NCI-H2171 (cell line): Measurements from ENCODE around the gene MMGT1.

ENCODE experiments used
- DNase-seq: peaks from one replicate; lab custom pipeline; 2025; lab: John Stamatoyannopoulos, UW

MMGT1 gene

DNA sequence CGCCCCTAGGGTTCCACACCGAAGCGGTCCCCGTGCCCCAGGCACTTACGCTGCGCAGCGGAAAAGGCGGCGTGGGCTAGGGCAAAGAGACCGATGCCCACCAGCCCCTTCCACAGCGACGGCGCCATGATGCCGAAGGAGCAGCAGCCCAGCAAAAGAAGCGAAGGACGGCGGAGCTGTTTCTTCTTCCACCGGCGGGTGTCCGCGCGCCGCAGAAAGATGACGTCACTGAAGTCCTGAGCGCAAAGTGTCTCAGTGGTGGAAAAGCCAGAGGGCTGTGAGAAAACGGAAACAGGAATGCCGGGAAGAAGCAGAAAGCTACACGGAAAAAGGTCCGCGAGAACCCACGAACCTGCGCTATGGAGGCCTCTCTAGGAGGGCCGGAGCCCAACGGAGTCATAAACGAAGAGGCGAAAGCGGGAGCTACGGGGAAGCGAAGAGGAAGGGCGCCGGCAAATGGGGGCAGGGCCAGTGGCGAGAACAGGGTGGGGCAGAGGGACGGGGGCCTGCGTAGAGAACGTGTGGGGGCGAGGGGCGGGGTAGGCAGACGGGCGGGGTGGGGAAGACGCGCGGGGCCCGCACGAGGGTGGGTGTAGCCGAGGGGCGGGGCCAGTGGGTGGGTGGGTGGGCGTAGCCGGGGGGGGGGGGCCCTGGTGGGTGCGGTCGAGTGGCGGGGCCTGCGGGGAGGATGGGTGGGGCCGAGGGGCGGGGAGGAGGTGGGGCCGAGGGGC lies at the start of gene MMGT1:
Gene MMGT1 (minus strand): TSS at position 441 of the 731 bp plus-strand sequence. CDS start 313 bp downstream, at position 128.
- DNase-seq: peak; percentile 72

DNA sequence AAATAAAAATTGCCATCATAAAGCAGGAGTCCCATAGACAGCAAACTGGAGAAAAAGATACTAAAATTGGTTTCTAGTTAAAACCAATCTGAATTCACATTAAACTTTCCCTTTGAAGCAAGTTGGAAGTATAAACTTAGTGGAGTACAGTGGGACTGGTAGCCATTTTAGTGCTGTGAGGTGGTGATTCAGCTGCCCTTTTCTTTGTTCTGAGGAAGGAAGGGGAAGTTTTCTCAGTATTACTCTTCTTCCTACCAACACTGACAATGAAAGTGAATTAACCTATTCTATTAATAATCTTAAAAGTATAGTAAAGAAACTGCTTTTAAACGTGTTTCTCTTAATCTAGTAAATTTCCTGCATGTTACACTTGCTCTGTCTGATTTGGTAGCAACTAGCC lies 48.1 kb upstream of the MMGT1 start:
- DNase-seq: no peak

DNA sequence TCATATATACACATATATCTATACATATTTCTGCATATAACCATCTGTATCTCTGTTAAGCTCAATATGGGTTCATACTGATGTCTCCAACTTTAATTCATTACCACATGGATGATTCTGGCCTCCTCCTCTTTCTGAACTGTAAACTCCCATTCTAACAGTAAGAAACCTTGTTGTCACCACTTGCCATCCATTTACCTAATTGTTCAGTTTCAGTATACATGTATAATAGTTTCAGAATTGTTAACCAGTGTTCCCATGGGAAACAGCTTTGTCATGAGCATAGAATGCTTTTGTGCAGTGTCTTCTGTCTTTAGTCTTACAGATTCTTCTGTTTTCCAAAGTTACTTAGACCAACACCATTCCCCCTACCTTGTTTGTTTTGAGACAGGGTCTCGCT lies 47.4 kb upstream of the MMGT1 start:
- no peak for DNase-seq

DNA sequence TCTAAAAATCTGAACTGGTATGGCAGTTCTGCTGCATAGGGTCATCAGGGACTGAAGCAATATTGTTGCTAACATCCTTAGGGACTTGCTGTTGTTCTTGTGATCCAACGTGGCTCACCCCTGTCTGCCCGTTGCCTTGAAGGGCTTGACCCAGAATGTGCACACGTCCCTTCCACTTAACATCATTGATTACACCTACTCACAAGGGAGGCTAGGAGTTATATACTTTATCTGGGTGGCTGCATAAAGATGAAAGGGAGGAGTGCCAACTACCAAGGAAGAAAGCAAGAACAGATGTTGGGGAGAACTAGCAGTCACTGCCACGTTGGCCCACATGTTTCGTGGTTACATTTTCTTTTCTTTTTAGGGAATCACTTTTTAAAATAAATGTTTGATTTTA lies 45.4 kb upstream of the MMGT1 start:
- DNase-seq: no peak

DNA sequence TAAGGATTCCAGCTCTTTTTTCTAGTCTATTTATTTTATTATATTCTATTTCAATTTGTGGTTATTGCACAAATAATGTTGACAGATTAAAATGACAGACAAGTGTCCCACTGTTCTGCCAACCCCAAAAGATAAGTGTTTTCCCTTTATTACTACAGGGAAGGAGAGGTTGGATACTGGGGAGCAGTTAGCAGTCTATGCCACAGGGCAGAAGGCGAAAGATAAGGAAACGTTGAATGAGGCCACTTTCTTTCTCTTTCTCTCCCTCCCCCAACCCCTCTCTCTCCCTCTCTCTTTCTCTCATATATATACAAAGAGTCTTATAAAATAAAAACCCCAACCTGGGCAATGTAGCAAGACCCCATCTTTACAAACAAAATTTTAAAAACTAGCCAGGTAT lies 43.1 kb upstream of the MMGT1 start:
- DNase-seq: no peak

DNA sequence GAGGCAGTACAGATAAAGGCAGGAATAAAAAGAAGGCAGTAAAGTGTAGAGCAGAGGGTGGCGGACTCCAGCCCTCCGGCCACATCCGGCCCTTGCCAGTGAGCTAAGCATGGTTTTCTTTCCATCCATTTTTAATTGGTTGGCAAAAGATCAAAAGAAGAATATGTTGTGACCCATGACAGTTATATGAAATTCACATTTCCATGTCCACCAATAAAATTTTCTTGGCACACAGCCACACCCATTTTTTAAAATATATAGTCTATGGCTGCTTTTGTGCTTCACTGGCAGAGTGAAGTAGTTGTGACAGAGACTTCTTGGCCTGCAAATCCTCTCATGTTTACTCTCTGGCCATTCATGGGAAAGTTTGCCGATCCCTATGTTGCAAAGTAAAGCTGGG lies 41.2 kb upstream of the MMGT1 start:
- DNase-seq: no peak

DNA sequence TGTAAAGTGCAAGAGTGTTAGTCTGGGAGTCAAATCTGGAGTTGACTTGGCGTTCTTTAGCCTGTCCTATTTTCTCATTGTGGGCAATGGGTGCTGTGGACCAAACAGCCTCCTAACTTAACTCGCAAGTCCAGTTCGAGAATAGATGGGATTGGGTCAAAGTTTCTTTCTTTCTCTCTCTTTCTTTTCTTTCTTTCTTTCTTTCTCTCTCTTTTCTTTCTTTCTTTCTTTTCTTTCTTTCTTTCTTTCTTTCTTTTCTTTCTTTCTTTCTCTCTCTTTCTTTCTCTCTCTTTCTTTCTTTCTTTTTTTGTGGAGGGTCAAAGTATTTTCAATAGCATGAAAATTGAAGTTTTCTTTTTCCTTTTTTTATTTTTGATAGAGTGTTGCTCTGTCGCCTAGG lies 14.5 kb upstream of the MMGT1 start:
- DNase-seq: no peak

DNA sequence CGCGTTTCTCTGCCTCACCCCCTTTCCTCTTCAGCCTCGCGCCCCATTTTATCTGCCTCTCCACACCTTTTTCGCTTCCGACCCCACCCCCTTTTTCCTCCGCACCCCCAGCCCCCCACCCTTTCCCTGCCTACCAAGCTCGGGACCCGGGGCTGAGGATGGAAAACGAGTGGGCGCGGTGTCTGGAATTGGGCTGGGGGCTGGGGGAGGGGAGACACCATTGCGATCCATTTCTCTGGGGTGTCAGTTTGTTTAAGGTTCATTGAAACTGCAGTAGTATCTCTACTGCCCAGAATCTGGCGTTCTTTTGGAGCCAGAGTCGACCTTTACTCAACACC lies 12.2 kb upstream of the MMGT1 start:
- no peak for DNase-seq

DNA sequence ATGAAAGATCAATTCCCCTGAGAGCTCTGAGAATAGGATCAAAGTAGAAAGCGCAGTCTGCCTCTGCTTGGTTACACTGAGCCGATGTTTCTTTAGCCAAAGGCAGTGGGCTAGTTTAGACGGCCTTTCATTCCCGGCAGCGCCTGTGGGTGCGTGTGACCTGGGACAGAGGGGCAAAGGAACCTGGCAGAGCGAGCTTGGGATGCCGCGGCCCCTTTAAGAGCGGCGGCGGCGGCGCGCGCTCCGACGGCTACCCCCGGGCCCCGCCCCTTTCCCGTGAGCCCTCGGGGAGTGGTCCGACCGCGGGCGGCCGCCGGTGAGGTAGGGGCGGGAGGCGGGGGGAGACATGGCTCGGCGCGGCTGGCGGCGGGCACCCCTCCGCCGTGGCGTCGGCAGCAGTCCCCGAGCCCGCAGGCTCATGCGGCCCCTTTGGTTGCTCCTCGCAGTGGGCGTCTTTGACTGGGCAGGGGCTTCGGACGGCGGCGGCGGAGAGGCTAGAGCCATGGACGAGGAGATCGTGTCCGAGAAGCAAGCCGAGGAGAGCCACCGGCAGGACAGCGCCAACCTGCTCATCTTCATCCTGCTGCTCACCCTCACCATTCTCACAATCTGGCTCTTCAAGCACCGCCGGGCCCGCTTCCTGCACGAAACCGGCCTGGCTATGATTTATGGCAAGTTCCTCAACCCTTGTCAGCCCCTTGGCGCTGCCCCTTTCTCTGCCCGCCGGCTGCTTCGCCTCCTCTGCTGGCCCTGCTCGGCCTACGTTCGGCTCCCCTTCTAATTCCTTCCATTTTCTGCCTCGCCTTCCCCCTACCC lies 11.6 kb upstream of the MMGT1 start, which contains the start of gene SLC9A6:
Gene SLC9A6 (plus strand): TSS at position 279 of the 816 bp plus-strand sequence. CDS start 224 bp downstream, at position 503.
- DNase-seq: peak; percentile 47

DNA sequence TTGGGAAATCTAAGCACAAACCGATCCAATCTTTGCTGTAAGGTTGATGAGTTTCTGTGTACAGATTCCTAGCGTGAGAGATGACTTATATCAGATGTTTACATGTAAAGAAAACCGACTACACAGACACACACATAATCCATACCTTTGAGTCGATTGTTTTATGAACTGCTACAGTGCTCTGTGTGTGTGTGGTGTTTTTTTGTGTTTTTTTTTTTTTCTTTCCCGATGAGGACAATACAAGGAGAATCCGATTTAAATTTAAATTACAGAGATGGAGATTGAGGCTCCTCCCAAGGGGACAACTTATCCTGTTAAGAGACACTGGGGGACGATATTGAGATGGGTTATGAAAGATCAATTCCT lies 11.0 kb upstream of the MMGT1 start:
- DNase-seq: peak; percentile 18

DNA sequence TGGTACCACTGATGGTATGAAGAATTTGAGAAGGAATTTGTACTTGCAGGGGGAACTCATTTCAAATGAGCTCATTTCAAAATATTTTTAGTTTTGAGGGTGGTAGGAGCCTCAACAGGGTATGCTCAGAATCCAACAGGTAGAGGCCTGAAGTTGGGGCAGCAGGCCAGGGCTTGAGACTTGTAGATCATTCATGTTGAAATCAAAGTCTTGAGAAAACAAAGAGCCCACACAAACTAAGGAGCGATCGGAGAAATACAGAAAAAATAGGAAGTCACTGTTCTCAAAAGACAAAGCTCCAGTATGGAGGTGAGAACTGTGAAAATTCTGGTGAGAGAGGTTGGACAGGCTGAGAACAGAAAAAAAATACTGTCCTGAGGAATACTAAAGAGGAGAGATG lies 10.5 kb upstream of the MMGT1 start:
- no peak for DNase-seq

DNA sequence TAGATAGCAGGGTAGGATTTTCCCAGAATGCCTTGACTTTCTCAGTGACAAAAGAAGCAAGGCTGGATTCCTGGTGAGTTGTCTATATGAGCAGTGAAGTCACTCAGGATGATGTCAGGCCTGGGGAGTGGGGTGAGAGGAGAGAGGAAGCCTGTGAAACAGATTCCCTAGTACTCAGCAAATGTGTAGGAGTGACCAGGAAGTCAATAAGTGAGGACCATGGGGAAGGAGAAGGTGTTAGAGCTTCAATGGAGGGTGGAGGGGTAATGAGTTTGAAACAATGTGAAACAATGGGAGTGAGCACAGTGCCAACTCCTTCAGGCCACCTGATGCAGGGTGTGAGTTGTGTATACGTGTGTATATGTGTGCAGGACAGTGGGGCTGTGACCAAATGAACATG lies 9.1 kb upstream of the MMGT1 start:
- DNase-seq: no peak

DNA sequence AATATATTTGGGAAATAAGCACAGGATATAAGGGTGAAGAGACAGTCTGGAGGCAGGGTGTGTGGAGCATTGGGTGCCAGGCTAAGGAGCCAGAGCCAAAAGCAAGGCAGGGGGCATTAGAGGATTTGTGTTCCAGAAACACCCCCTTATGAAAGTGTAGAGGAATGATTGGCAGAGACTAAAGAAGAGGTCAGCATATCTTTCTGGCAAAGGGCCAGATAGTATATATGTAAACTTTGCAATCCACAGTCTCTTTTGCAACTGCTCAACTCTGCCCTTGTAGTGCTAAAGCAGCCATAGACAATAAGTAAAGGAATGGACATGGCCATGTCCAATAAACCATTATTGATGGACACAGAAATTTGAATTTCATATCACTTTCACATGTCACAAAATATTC lies 7.9 kb upstream of the MMGT1 start:
- no peak for DNase-seq

DNA sequence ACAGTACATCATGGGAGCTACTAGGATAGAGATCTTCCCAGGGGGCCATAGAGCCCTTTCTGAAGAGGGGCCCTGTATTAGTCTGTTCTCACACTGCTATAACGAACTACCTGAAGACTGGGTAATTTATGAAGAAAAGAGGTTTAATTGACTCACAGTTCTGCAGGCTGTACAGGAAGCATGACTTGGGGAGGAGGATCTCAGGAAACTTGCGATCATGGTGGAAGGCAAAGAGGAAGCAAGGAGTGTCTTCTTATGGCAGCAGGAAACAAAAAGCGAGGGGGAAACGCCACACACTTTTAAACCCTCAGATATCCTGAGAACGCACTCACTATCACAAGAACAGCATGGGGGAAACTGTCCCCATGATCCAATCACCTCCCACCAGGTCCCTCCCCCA lies 7.2 kb upstream of the MMGT1 start:
- DNase-seq: no peak

DNA sequence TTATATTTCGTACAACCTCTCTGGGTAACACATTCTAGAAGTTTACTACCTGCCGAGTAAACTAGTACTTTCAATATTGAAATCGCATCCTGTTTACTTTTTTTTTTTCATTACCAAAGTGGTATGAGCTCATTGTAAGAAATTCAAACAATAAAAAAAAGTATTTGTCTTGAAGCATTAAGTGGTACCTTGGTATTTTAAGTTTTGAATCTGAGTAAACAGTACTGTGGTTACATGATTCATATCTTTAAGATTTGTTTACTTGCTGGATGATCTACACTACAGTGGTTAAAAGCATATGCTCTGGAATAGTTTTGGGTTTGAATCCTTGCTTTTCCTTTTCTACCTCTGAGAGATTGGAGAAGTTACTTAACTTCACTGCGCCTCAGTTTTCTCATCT lies 3.8 kb upstream of the MMGT1 start:
- no peak for DNase-seq

DNA sequence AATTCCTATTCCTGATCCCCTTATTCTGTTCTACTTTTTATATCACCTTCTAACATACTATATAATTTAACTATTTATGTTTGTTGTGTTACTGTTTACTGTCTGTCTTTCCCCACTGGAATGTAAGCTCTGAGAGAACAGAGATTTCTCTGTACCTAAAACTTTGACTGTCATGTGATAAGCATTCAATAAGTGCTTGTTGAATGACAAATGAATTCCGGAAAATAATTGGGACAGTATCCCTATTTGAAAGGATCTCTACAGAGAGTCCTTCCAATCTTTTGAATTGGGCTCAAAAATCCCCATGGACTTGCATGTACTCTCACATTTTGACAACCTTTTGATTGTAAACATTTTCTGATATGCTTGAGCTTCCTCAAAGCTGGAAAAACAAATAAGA lies 1.6 kb upstream of the MMGT1 start:
- DNase-seq: no peak

DNA sequence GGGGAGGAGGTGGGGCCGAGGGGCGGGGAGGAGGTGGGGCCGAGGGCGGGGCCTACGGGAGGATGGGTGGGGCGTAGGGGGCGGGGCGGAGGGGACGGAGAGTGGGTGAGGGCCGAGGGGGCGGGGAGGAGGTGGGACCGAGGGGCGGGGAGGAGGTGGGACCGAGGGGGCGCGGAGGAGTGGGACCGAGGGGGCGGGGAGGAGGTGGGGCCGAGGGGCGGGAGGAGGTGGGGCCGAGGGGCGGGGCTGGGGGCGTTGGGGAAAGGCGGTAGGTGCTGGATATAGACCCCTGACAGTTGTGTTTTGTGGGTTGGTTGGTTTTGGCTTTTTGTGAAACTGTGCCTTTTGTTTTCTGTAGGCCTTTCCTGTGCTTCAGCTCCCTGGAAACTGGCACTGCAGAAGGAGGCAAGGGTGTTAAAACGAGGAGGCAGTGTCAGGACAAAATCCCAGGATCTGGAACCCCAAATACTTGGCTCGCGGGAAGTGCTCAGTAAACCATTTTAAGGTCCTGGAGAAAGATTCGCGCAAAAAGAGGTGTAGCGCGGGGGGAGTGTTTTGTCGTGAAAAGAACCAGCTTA lies 580 bp upstream of the MMGT1 start:
- DNase-seq: peak; percentile 71

DNA sequence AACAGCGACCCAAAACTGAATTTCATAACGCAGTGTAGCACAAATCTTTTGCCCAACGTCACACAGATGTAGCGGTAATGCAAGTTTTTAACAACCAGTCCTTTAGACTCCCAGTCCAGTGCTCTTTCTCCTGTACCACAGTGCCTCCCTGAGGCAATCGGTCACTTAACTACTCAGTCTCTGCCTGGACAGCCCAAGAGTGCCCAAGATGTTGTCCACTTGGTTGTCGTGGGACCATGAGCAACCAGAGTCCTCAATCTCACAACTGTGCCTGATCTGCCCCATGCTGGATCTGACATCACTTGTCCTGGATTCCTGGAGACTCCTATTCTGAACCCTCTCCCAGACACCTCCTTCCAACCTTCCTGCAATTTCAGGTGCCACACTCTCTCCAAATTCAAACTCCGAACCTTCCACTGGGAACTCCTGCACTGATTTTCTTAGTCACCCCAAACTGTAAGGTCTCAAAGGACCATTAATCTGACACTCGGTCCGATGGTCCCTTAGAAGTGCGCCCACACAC lies 702 bp downstream of the MMGT1 start:
- DNase-seq: no peak

DNA sequence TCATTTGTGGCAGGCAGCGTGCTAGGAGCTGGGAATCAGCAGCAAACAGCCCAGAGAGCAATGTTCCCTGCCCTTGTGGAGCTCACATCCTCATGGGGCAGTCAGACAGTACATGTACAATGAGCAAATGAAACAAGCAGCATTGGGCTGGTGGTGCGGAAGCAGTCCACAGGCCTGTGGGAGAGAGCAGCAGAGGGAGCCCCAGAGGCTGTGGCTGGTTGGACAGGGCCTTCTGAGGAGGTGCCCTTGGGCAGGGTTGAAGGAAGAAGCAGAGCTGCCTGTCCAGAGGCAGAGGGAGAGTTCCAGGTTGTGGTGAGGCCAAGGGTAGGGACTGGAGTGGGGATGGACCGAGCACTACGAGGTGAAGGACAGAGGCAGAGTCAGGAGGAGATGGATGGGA lies 22.5 kb downstream of the MMGT1 start:
- DNase-seq: no peak

DNA sequence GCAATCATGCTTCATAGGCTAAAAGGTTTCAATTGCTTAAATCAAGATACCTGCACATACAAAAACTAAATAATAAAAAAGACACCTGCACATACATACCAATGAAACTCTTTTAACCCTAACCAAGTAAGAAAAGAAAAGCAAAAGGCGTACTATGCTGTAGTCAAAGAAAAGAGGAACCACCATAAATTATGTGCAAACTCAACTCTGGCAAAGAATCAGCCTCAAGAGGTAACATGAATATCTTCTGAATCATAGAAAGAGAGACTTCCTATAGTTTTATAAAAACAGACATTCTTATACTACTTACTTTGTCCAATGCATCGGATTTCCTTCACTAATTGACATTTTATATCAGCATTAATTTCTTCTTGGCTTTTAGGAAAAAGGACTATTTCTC lies 29.3 kb downstream of the MMGT1 start:
- DNase-seq: no peak

DNA sequence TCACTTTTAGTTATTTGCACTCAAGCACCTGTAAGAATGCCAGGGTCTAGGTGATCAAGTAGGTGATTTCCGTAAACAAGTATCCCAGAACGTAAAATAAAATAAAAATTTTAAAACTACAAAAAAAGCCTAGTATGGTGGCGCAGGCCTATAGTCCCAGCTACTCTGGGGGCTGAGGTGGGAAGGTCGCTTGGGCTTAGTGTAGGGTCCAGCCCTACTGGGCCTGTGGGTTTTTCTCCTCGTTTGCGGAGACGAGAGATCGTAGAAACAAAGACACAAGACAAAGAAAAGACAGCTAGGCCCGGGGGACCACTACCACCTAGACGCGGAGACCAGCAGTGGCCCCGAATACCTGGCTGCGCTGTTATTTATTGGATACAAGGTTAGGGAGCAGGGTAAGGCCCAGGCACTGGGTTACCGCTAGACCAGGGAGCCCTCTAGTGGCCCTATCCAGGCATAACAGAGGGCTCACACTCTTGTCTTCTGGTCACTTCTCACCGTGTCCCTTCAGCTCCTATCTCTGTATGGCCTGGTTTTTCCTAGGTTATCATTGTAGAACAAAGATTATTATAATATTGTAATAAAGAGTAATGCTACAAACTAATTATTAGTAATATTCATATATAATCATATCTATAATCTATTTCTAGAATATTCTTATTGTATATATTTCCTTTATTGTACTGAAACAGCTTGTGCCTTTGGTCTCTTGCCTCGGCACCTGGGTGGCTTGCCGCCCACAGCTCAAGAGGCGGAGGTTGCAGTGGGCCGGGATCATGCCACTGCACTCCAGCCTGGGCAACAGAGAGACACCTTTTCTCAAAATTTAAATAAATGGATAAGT lies 41.9 kb downstream of the MMGT1 start:
- DNase-seq: peak; percentile 0

DNA sequence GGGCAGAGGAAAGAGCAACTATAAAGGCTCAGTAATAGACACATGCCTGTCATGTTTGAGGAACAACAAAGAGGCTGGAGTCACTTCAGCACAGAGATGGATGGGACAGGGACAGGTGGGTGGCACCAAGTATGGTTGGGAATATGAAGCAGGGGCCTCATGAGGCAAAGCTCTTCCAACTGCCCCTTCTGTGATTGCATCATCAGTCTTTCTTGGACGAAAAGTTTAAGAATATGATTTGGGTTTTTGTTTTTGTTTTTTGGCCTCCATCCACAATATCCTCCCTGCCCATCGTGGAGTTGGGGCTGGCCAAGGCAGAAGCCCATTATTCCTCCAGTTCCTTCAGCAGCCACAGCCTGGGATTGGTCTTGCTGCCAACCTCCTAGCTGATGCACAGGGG lies 45.9 kb downstream of the MMGT1 start:
- no peak for DNase-seq
